Measurements from ENCODE around the gene PLEKHG1.

PLEKHG1 gene

DNA sequence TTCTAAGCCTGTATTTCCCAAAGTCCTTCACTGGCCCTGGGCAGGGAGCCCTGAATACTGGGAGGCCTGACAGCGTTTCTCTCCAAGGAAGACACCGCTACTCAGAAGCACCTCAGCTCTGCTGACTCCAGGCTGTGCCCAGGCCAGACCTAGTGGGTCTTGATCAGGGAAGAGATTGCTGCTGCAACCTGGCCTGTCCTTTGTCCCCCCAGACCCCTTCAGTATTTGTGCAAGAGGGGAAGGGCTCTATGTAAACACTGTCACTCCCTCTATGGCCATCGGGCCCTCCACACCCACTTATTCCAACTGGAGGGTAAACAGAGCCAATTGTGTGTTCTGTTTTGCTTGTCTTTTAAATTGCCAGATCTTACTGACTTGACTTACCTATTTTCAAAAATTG lies 20.6 kb downstream of the PLEKHG1 start:
- no peak for DNase-seq (ENCODE audit: low read depth)

DNA sequence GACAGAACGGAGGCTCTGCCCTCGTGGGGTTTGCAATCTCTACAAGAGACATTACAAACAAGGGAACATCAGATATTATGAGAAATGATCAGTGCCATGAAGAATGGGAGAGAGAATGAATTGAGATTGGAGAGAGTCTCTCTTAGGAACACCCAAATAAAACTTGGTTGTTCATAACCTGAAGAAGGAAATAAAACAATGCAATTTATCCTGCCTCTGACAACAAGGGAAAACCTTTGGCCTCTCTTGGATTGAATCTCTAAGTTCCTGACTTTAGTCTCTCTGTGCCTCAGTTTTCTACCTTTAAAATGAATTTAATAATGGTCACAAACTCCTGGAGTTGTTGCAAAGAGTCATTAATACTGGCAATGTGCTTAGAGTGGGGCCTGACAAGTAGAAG lies 21.1 kb downstream of the PLEKHG1 start:
- no peak for DNase-seq (ENCODE audit: low read depth)

DNA sequence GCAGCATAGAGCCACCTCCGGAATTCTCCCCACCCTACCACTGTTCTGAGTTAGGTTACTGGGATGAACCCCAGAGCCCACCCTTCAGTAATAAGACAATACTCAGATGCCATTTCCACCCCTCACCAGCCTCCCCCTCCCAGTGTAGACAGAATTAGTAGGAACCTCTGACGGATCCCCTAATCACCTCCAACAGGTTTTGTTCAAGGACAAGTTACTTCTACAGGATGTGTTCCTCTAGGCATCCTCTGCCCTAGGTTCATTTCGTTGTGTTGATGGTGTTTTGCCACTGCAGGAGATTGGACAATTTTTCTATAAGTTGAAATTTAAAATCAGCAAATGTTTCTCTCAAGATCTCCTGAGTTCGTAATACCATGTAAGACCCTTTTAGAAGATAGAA lies 22.8 kb downstream of the PLEKHG1 start:
- DNase-seq (ENCODE audit: low read depth), result no peak

DNA sequence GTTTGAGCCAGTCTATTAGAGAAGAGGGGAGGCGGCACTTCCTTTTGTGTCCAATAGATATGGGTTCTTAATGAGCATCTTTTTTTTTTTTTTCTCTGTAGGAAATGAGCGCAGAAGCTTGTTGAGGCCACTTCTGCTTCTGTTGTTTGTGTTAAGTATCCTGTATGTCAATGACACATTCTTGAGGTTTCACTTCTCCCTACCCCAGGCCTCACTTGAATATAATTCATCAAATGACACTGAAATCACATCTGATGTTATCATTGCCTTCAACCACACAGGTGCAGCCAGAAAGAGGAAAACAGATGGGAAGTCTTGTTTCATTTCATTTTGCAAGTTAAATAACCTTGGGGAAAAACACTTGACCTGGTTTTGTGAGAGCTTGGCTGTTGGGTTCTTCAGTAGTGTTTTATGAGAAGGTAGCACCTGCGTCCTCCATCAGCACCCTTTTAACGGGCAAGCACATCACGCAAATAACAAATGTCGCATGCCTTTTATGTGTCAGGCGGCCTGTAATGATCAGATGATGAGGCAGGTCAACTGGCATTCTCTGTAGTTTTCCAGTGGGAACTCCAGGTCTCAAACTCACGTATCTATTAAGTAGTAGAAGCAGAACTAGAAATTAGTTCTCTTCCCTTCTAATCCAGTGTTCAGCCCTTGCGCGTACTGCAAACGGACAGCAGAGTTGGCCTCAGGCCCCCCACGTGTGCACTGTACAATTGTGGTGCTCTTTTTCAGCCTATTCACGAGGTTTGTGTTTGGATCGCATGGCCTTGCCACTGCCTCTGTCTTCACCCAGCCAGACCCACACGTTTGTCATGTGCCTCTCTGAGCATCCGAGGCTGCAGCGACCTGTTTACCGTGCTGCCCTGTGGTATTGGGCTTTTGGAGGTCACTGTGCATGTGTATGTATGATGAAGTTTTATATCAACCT lies 23.5 kb downstream of the PLEKHG1 start:
- DNase-seq (ENCODE audit: low read depth), result no peak

DNA sequence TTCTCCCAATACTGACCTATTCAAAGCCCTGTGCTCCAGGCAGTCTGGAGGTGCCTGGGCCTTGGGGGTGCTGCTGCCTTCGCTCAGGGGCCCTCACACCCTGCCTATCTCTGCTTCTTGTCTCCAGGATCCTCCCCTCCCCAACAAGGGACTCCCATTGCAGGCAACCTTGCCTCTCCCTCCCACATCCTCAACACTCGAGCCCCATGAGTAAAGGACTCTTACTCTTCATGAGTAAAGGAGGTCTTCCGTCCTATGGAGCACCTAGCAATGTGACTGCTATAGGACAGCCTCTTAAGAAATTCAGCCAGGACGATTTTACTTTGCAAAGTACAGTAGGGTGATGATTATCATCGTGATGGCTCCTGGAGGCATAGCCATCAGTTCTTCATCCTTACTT lies 24.5 kb downstream of the PLEKHG1 start:
- DNase-seq (ENCODE audit: low read depth), result no peak

DNA sequence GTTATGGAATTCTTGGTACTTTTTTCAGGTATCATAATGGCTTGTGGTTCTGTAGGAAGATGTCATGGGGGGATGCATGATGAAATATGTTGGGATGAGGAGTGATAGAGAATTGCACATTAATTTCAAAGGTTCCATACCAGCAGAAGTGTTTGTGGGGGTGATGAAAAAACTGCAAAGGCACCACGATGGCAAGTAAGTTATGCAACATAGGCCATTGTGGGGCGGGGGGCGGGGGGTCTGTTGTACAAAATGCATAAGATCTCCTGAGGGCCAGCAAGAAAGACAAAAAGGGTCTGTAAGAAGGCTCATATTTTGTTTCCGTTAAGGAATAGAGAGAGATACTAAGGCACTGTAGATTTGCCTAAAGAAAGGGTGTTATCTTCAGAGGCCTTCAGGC lies 26.2 kb downstream of the PLEKHG1 start:
- no peak for DNase-seq (ENCODE audit: low read depth)

DNA sequence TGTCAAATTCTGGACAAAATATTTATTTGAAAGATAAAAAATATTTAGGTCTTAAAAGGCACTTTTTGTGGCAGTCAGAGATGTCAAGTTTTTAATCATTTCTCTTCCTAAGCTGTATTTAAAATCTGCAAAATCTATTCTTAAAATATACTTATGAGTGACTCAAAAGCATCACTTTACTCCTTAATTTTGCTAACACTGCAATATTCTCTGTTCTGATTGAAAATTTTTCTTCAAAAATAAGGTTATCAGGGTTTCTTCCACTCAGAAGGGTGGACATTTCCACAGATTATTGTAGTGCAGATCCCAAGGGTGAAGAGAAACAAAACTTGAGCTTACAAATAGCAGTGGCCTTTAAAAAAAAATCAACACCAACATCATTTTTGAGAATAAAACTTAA lies 27.5 kb downstream of the PLEKHG1 start:
- DNase-seq (ENCODE audit: low read depth), result no peak

DNA sequence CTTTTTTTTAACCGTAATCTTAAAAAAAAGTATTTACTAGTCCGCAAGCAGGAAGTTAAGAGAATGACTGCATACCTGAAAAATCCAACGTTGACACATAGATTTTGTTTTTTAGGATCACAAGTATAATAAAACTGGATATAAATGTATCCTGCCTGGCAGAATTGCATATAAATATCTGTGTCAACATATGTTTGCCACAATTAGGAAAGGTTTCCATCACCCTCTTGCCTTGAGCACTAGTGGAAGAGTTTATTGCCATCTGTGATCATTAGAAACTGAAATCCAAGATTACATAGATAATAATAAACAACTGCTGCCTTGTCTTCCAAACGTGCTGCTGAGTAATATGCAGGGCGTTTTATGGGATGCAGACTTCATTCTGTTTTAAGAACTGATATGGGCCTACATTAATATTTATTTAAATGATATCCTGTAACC lies 27.9 kb downstream of the PLEKHG1 start:
- DNase-seq (ENCODE audit: low read depth), result peak; percentile 57

DNA sequence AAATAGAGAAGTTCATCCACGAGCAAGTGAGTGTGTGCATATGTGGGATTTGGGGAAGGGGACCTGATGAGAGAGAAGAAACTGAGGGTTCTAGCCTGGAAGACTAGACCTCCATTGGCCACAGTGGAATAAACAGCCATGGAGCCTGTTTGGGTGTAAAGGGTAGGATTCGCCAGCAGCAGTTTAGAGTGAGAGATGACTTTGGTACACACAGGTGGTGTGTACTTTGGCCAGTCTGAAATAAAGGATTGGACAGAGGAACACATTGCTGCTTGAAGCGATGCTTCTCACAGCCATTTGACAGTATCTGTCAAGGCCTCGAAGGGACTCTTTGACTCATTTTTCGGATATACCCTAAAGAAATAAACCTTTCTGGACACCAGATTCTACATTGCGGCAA lies 29.2 kb downstream of the PLEKHG1 start:
- no peak for DNase-seq (ENCODE audit: low read depth)

DNA sequence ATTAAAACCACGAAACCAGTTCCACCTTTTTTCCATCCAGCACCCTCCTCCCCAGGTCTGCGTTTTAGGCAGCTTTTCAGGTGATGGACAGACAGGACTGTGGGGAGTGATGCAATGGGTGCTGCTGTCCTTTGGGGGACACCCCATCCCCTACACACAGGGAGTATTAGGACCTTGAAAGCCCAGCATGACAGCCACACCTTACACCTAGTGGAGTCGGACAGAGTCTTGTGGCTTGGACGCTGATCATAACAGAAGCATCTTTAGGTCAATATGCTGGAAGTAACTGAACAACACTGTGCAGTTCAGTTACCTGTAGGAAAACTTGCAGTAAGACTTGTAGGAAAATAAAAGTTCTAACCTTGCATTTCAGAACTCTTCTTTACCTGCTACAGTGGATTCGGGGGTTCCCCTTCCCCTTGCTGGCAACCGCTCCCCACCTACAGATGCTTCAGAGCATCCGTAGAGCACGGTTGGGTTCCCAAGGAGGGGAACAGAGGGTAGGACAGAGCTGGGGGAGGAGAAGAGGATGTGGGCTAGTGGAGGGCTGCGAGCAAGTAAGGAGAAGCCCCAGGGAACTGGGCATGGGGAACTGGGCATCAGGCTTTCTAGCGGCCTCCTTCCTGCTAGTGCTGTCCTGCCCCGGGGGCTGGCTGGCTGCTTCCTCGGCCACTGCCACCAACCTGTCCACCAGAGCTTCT lies 31.7 kb downstream of the PLEKHG1 start:
- DNase-seq (ENCODE audit: low read depth), result no peak

DNA sequence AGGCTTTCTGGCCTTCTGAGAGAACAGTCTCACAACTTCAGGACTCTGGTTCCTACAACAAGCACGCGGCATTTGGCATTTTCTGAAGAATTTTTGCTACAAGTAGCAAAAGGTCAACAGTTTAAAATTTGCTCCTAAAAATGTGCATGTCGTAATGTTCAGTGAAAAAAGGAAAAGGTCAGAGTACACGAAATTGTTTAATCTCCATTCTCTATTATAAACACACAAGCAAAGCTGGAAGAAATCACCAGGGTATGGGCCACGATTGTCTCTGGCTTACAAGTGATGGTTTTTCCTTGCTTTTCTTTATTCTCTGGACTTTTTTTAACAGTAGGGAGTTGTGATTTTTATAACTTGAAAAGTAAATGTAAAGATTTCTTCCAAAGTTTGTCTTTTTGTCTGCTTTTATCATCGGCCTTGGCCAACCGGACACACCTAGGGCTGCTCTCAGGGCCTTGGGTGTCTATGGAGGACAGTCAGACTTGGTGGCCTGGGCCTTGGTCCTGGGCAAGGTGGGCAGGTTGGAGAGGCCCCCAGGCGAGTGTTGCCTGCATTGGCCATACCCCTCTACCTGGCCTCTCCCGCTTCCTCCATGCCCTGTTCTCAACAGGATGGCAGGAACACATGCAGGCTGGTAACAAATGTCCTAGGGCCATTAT lies 32.4 kb downstream of the PLEKHG1 start:
- DNase-seq (ENCODE audit: low read depth), result no peak

DNA sequence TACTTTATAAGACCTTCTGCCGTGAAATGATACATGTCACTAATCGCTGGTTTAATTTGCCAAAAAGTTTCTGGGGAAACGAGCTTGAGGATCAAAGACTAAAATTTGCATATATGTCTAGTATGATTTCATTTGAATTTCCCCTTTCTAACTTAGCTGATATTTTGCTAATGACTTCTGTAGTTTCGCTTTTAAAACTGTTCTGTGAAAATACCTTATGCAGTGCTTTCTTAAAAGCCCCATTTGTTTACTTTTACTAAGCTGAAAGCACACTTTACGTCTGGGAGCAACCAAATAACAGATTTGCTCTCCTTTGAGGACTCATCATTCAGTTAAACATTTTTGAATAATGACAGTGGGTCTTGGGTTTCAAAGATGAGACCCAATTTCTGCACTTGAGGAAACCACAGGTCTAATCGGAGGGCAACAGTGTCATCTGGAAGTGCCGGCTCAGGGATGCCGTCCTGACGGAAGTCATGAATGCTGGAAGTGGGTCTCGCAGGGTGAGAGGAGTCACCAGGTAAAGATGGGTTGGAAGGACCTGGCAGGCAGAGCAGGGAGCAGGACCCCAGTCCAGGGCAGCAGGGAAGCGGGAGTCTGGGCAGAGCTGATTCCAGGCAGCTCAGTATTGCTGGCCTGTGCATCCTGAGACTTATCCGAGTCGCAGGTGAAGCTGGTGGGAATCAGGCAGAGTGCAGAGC lies 33.2 kb downstream of the PLEKHG1 start:
- DNase-seq (ENCODE audit: low read depth), result no peak

DNA sequence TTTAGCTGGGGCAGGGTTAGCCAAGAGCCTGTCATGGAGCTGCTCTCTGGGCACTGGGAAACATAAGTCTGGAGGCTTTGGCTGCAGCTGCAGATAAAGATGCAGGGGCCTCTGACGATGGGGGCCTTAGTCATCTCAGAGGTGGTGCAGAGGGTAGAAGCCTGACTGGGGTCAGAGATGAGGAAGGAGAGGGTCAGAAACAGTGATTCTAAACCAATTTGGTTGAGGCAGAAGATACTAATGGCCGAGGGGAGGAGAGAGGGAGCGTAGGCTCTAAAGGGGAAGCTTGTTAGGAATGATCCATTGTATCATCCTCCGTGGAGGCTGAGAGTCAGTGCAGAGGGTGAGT lies 33.8 kb downstream of the PLEKHG1 start:
- DNase-seq (ENCODE audit: low read depth), result no peak

DNA sequence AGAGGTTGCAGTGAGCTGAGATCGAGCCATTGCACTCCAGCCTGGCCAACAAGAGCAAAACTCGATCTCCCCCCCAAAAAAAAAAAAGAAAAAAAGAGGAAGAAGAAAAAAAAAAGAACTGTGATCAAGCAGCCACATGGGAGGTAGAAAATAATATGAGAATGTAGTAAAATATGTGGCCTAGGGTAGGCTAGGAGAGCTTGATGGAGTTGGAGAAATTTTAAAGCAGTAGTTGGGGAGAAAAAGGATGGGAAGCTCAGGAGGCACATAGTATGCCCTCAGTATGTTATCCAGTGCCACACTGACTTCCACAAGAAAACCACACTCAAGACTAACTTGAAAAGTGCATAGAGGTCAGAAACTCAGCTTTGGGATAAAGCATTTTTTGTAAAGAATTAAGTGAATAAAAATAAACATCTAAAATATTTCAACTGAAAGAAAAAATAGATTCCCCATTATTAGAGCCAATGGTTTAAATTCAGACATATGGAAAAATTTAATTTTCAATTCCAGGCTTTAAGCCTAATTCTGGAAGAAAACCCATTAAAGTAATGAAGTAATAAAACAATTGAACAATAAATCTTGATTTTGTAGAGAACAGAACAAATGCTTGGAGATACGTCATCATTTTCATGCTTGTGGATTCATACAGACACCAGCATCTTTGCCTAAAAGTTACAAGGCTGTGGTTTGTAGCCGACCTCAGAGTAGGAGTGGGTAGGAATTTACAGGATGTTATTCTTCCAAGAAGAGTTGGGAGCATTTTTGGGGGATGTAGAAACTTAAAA lies 34.7 kb downstream of the PLEKHG1 start:
- no peak for DNase-seq (ENCODE audit: low read depth)

DNA sequence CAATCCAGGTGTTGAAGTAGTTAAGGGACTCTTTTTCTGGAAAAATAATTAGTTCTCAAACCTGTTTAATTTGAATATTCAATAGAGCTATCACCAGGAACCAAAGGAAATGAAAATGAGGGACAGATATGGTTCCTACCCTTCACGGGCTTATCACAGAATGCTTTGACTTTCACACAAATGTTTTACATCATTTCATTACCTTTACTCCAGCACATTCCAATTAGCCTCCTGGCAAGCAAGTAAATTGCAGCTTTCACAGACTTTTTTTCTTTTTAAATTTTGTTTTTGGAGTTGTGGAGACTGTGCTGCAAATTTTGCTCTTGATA lies 35.2 kb downstream of the PLEKHG1 start:
- no peak for DNase-seq (ENCODE audit: low read depth)

DNA sequence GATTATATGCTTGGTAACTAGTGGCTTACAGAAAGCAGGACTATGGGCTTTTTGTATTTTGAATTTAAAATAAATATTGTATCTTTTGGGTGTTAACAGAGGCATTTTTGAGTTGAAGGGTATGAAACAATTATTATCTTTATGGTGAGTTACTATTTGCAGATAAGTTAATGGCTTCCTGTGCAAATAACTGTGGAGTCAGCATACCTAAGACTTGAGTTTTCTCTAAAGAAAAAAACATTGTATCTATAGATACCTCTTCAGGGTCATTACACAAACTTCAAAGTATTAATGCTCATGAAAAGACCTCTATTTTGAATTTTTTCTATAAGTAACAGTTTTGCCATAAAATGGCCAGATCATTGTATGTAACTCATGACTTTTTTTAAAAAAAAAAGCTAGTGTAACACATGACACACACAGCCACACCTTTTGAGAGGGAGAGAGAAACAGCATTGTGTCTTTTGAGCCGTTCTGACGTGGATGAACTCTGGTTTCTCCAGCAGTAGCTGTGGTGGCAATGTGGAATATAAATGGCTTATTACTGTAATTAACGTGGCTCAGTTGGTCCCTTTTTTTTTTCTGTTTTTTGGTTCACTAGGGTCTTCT lies 36.3 kb downstream of the PLEKHG1 start:
- no peak for DNase-seq (ENCODE audit: low read depth)

DNA sequence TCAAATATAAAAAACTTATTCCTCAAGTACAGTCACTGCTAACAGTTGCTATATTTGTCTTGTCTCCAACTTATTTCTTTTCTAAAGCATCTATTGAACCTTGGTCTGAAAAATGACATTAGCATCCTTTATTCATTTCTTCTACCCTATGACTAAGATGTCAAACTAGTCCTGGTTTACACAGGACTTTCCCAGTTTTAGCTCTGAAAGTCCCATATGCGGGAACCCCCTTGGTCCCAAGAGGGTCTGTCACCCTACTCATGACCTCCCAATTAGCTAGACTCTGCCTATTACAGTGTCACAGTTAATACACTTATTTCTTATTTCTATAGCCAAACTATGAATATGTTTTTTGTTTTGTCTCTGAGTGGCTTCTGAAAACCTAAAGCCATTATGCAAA lies 37.1 kb downstream of the PLEKHG1 start:
- DNase-seq (ENCODE audit: low read depth), result no peak

DNA sequence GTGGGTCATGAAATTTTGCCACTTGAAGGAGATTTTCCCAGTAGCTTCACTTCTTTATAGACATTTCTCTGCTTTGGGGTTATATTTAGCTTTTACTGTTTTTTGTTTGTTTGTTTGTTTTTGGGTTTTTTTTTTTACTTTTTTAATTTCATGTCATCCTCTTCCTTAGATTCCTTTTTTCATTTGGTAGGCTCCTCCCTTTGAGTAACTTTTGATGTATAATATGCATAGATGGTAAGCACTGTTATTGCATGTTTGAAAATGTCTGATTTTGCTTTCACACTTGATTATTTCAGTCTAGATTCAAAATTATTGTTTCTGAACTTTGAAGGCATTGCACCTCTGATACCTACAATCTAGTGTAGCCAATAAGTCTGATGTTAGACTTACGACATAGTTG lies 37.6 kb downstream of the PLEKHG1 start:
- DNase-seq (ENCODE audit: low read depth), result no peak

DNA sequence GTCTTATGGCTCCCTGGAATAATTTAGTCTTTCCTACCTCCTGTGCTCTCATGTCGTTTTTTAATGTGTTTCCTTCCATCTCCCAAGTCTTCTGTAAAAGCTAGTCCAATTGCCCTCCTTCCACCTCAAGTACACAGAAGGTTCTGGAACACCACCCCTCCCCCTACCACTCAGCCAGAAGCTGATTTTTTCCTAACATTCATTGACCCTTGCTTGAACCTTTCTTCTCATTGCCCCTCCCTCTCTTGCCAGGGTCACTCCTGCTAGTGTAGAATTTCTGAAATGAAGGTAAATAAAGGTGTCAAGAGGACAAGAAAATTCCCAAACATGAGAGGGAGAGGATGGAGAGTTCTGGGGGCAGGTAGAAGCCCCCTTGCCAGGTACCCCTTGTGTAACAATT lies 38.6 kb downstream of the PLEKHG1 start:
- no peak for DNase-seq (ENCODE audit: low read depth)

DNA sequence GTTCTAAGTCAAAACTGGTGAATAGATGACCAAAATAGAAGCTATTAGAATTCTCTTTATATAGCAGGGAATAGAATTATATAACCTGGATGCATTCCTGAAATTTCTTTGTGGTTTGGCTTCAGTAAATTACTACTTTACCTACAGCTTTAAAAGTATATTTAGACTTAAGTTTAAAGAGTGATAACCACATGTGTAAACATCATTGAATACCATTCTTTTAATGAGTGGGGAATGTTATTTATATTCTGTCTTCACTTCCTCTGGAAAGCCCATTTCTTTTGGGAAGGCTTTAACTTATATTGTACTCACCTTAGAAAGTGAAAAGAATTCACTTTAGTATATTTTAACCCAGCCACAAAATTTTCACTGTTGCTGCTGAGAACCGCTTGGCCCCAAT lies 39.1 kb downstream of the PLEKHG1 start:
- DNase-seq (ENCODE audit: low read depth), result no peak

DNA sequence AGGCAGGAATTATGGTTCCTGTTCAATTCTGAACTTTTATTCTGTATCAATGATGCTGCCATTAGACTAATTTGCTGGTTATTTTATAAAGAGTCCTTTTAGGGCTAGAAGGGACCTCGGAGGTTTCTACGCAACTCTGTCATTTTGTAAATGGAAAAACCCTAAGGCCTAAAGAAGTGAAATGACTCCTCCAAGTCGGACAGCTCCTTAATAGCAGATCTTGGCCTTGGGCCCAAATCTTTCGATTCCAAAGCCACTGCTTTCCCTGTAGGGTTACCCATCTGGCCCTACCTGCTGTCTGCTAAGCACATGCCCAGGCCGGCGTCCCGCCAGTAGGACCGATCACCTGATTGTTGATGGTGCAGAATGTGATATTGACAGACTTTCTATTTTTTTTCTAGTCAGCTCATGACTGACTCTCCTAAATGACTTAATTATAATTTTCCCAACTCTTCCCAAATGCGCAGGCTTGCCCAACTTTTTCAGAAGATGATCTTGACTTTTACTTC lies 40.2 kb downstream of the PLEKHG1 start:
- DNase-seq (ENCODE audit: low read depth), result no peak

Measured in HS-5 (cell line).